NCI-H2171 treated with DMSO at 0.1 percent for 48 hours (cell line): ENCODE data around the gene STX1B.
A peak's percentile ranks its signal among the peaks of the same experiment; 100 is the strongest.
"Not testable (repeated sequence)": the region's sequence is repeated elsewhere in the genome, so short reads cannot be mapped to it uniquely, and the experiment has no call there.

ENCODE experiments used
- DNase-seq: peaks from one replicate; lab custom pipeline; 2025; lab: John Stamatoyannopoulos, UW

Gene STX1B

GRCh38 chr16:31010585-31011325 is at the start of gene STX1B:
STX1B (minus strand) TSS chr16:31010638; CDS start chr16:31010396, 242 bp downstream.
- peak; percentile 73 for DNase-seq

- no peak for DNase-seq
Measured at GRCh38 chr16:31055613-31056012, 45.2 kb upstream of the STX1B start.

GRCh38 chr16:31052114-31052513 is 41.7 kb upstream of the STX1B start:
- no peak for DNase-seq

GRCh38 chr16:31050280-31051030 is 40.0 kb upstream of the STX1B start:
- DNase-seq: peak; percentile 23

GRCh38 chr16:31043898-31044481 is 33.6 kb upstream of the STX1B start:
- no peak for DNase-seq

GRCh38 chr16:31043352-31043751 is 32.9 kb upstream of the STX1B start:
- DNase-seq: no peak

GRCh38 chr16:31042866-31043265 is 32.4 kb upstream of the STX1B start:
- DNase-seq: no peak

- no peak for DNase-seq
Measured at GRCh38 chr16:31038993-31039392, 28.6 kb upstream of the STX1B start.

GRCh38 chr16:31036691-31037090 is 26.3 kb upstream of the STX1B start:
- DNase-seq: no peak

GRCh38 chr16:31033709-31034492 is 23.5 kb upstream of the STX1B start:
- peak; percentile 63 for DNase-seq

- peak; percentile 95 for DNase-seq
Measured at GRCh38 chr16:31032736-31033708, 22.6 kb upstream of the STX1B start, which contains the start of gene STX4. STX4 (plus strand) TSS chr16:31033558; CDS start chr16:31033806, 248 bp downstream.

GRCh38 chr16:31031276-31031675 is 20.8 kb upstream of the STX1B start:
- DNase-seq: no peak

GRCh38 chr16:31029272-31029671 is 18.8 kb upstream of the STX1B start:
- no peak for DNase-seq

GRCh38 chr16:31025339-31025738 is 14.9 kb upstream of the STX1B start:
- no peak for DNase-seq

GRCh38 chr16:31023627-31024226 is 13.3 kb upstream of the STX1B start:
- DNase-seq: no peak

- no peak for DNase-seq
Measured at GRCh38 chr16:31023252-31023602, 12.8 kb upstream of the STX1B start.

- no peak for DNase-seq
Measured at GRCh38 chr16:31022544-31023251, 12.3 kb upstream of the STX1B start.

- DNase-seq: no peak
Measured at GRCh38 chr16:31020536-31020935, 10.1 kb upstream of the STX1B start.

- not testable (repeated sequence) for DNase-seq
Measured at GRCh38 chr16:31017756-31018155, 7.3 kb upstream of the STX1B start.

GRCh38 chr16:31016018-31016417 is 5.6 kb upstream of the STX1B start:
- no peak for DNase-seq
